Kidney glomerular epithelial cell (primary cell): ENCODE data around the gene RYR2.
"Not testable (repeated sequence)": the region's sequence is repeated elsewhere in the genome, so short reads cannot be mapped to it uniquely, and the experiment has no call there.

Experiments used
- DNase-seq: peaks from one replicate; lab custom pipeline; 2025; lab: John Stamatoyannopoulos, UW

RYR2 gene

GRCh38 chr1:237794071-237794470 lies 752.1 kb downstream of the RYR2 start:
- DNase-seq = peak; percentile 45

- no peak for DNase-seq
Measured at GRCh38 chr1:237795558-237795957, 753.6 kb downstream of the RYR2 start.

GRCh38 chr1:237799762-237800474 lies 757.9 kb downstream of the RYR2 start:
- DNase-seq = peak; percentile 70

GRCh38 chr1:237804516-237804915 lies 762.5 kb downstream of the RYR2 start:
- DNase-seq = no peak

GRCh38 chr1:237809099-237809498 lies 767.1 kb downstream of the RYR2 start:
- DNase-seq = no peak

- DNase-seq = no peak
Measured at GRCh38 chr1:237811633-237812032, 769.6 kb downstream of the RYR2 start.

GRCh38 chr1:237812061-237812460 lies 770.1 kb downstream of the RYR2 start:
- no peak for DNase-seq

- DNase-seq = no peak
Measured at GRCh38 chr1:237814319-237814924, 772.4 kb downstream of the RYR2 start.

- no peak for DNase-seq
Measured at GRCh38 chr1:237817277-237817676, 775.3 kb downstream of the RYR2 start.

- DNase-seq = not testable (repeated sequence)
Measured at GRCh38 chr1:237820634-237821033, 778.6 kb downstream of the RYR2 start.

GRCh38 chr1:237832858-237833257 lies 790.9 kb downstream of the RYR2 start:
- DNase-seq = no peak

- DNase-seq = no peak
Measured at GRCh38 chr1:237834048-237834447, 792.1 kb downstream of the RYR2 start.

- DNase-seq = peak; percentile 73
Measured at GRCh38 chr1:237834461-237834860, 792.5 kb downstream of the RYR2 start.

GRCh38 chr1:237838320-237838719 lies 796.3 kb downstream of the RYR2 start:
- DNase-seq = no peak

- DNase-seq = no peak
Measured at GRCh38 chr1:237838904-237839534, 797.0 kb downstream of the RYR2 start.

- DNase-seq = no peak
Measured at GRCh38 chr1:237841485-237841884, 799.5 kb downstream of the RYR2 start.

- not testable (repeated sequence) for DNase-seq
Measured at GRCh38 chr1:237843516-237843915, 801.5 kb downstream of the RYR2 start.

- peak; percentile 70 for DNase-seq
Measured at GRCh38 chr1:237851210-237851845, 809.3 kb downstream of the RYR2 start.

- no peak for DNase-seq
Measured at GRCh38 chr1:237852342-237852741, 810.4 kb downstream of the RYR2 start.

GRCh38 chr1:237857455-237857854 lies 815.5 kb downstream of the RYR2 start:
- DNase-seq = no peak

GRCh38 chr1:237858992-237859391 lies 817.0 kb downstream of the RYR2 start:
- no peak for DNase-seq

- no peak for DNase-seq
Measured at GRCh38 chr1:237861944-237862343, 820.0 kb downstream of the RYR2 start.

- no peak for DNase-seq
Measured at GRCh38 chr1:237863234-237863633, 821.2 kb downstream of the RYR2 start.
